HFFc6 (cell line): Measurements from ENCODE around the gene CDC25A. TPM values are rescaled to one million over a fixed set of nuclear protein-coding genes. Genes with fewer than 3 reads are reported as not detected.

ENCODE experiments used
- DNase-seq: peaks from one replicate; pipeline ENCODE4 v3.0.0-alpha.2; 2018
- H3K27ac Mint-ChIP-seq: 2 replicates; pipeline ENCODE4 v1.8.0; 2020; ENCODE audit warnings: mild to moderate bottlenecking, mixed read lengths
- H3K27me3 Mint-ChIP-seq: 2 replicates; pipeline ENCODE4 v1.8.0; 2021; ENCODE audit warnings: mild to moderate bottlenecking, moderate library complexity, mixed read lengths; ENCODE audit not compliant: insufficient read depth
- H3K36me3 Mint-ChIP-seq: 2 replicates; pipeline ENCODE4 v1.8.0; 2021; ENCODE audit warnings: low read depth, mixed read lengths
- H3K4me1 Mint-ChIP-seq: 2 replicates; pipeline ENCODE4 v1.8.0; 2020; ENCODE audit warnings: low read depth, mixed read lengths
- H3K4me3 Mint-ChIP-seq: 2 replicates; pipeline ENCODE4 v1.8.0; 2020; ENCODE audit warnings: mild to moderate bottlenecking, moderate library complexity, mixed read lengths
- H3K9me3 Mint-ChIP-seq: 2 replicates; pipeline ENCODE4 v1.8.0; 2020; ENCODE audit warnings: mild to moderate bottlenecking, mixed read lengths
- CTCF ChIP-seq: fragments of 200-600 bp; sonication (generic); IDR thresholded peaks from 2 replicates; pipeline ENCODE4 v1.5.0; 2021; ENCODE audit warnings: antibody characterized with exemption, mild to moderate bottlenecking
- total RNA-seq, 6 experiments: library from RNA; stranded (reverse); fragmentation: NEBNext Ultra II Directional; extraction: Animal tissue kit (Norgen Biotek cat#: 25700); gene quantifications; 2 replicates in 1 of 6; 3 replicates in 5 of 6; pipeline ENCODE4 v1.2.3, GENCODE V29; 2021

Gene CDC25A
- total RNA-seq, 6 experiments from 2014 or later, result 5.4 to 12.4 (median 10.0) TPM

- no peak for TF ChIP-seq CTCF
- H3K36me3 Mint-ChIP-seq, result no peaks in the 10 kb centered on the region
- H3K4me3 Mint-ChIP-seq, result no peak overlapping the region; the same call in 1 of the 2 replicates
- DNase-seq, result peak; percentile 49
- H3K27ac Mint-ChIP-seq, result peak overlapping the region; percentile 60
- H3K27me3 Mint-ChIP-seq, result 0 out of 2 replicates have a peak, but pooled peaks cover 1% of the 10 kb centered on the region
- H3K4me1 Mint-ChIP-seq, result peaks cover 25% of the 10 kb centered on the region
- H3K9me3 Mint-ChIP-seq, result no peaks in the 10 kb centered on the region
Observed at GRCh38 chr3:48129921-48130320, 58.3 kb downstream of the CDC25A start.

GRCh38 chr3:48128774-48129173 lies 59.4 kb downstream of the CDC25A start:
- 0 out of 2 replicates have a peak, but pooled peaks cover 1% of the 10 kb centered on the region for H3K27me3 Mint-ChIP-seq
- H3K36me3 Mint-ChIP-seq, result no peaks in the 10 kb centered on the region
- peaks cover 28% of the 10 kb centered on the region for H3K4me1 Mint-ChIP-seq
- no peak for DNase-seq
- no peaks in the 10 kb centered on the region for H3K9me3 Mint-ChIP-seq
- H3K4me3 Mint-ChIP-seq, result no peak overlapping the region
- H3K27ac Mint-ChIP-seq, result no peak overlapping the region
- no peak for TF ChIP-seq CTCF

GRCh38 chr3:48125886-48126622 lies 62.2 kb downstream of the CDC25A start:
- Mint-ChIP-seq H3K27ac (no peak overlapping the region), H3K4me3 (no peak overlapping the region), H3K27me3 (peaks cover 1% of the 10 kb centered on the region; the same call in 1 of the 2 replicates), H3K9me3 (no peaks in the 10 kb centered on the region), H3K36me3 (no peaks in the 10 kb centered on the region), H3K4me1 (peaks cover 30% of the 10 kb centered on the region)
- TF ChIP-seq CTCF, result no peak
- no peak for DNase-seq

- Mint-ChIP-seq H3K27me3 (peaks cover 1% of the 10 kb centered on the region; the same call in 1 of the 2 replicates), H3K9me3 (no peaks in the 10 kb centered on the region), H3K27ac (no peak overlapping the region), H3K4me1 (peaks cover 21% of the 10 kb centered on the region), H3K4me3 (no peak overlapping the region), H3K36me3 (no peaks in the 10 kb centered on the region)
- TF ChIP-seq CTCF, result no peak
- no peak for DNase-seq
Observed at GRCh38 chr3:48125013-48125705, 63.1 kb downstream of the CDC25A start.

- no peak overlapping the region for H3K27ac Mint-ChIP-seq
- no peak overlapping the region for H3K4me3 Mint-ChIP-seq
- no peaks in the 10 kb centered on the region for H3K9me3 Mint-ChIP-seq
- H3K36me3 Mint-ChIP-seq, result no peaks in the 10 kb centered on the region
- peaks cover 5% of the 10 kb centered on the region for H3K27me3 Mint-ChIP-seq
- H3K4me1 Mint-ChIP-seq, result peaks cover 20% of the 10 kb centered on the region
- no peak for TF ChIP-seq CTCF
- DNase-seq, result no peak
Observed at GRCh38 chr3:48123346-48123745, 64.9 kb downstream of the CDC25A start.
